Measurements from ENCODE around the gene SASS6. TPM values are rescaled to one million over a fixed set of nuclear protein-coding genes. Genes with fewer than 3 reads are reported as not detected.

Gene SASS6
- total and polyA plus RNA-seq, 9 of the 15 experiments (the other 6 are each of a cell fraction or from before 2014, with no cell fraction given), result 11.6 to 34.1 (median 18.0) TPM

DNA sequence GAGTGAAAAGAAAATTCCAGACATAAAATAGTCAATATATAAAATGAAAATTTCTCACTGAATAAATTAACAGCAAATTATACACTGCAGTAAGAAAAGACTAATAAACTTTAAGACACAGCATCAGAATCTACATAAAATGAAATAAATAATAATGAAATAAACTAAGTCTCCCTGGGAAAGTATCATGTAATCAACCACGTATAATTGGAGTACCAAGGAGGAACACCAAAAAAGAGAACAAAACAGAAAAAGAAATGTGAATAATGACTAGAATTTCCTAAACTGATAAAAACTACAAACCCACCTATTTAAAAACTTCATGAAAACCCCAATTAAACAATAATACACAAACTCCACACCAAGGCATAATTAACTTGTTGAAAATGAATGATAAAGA is 43.6 kb downstream of the SASS6 start:
- BruUV-seq (replicated peaks), result no TSS peak
- H3K9me1 ChIP-seq (ENCODE audit: control insufficient read depth, insufficient read depth, low read length), result no peaks in the 10 kb centered on the region
- no peak for FAIRE-seq
- in situ Hi-C loops (cut with MboI), result no loop called here
- H3K36me3 ChIP-seq (ENCODE audit: control insufficient read depth, insufficient read depth, low read length), result peaks cover 44% of the 10 kb centered on the region
- H3K27me3 ChIP-seq (ENCODE audit: control insufficient read depth in 2 of 2, insufficient read depth in 2 of 2, low read length in 2 of 2), result no peaks in the 10 kb centered on the region
- H2AFZ ChIP-seq (ENCODE audit: low read depth, low read length), result no peak overlapping the region
- no peak overlapping the region for H3K4me2 ChIP-seq (ENCODE audit: insufficient read depth, low read length)
- ATAC-seq, result no peak
- ChIA-PET CTCF (ENCODE audit: low intra/inter-chr PET ratio) (no interaction called here), POLR2A (no interaction called here)
- TF ChIP-seq SRSF7 (optimal IDR thresholded peaks at IDR 0.05; ENCODE audit: low read depth, low read length), result no peak
- TF ChIP-seq ZNF184 (CRISPR knock-in tag; IDR thresholded peaks at IDR 0.05), result no peak
- no peak for TF ChIP-seq XRCC3 (IDR thresholded peaks at IDR 0.05)
- no peaks in the 10 kb centered on the region for H4K20me1 ChIP-seq (replicated peaks; ENCODE audit: control insufficient read depth, insufficient read depth, low read length)
- H3K4me1 ChIP-seq (replicated peaks in 1 of 2; ENCODE audit: control insufficient read depth in 2 of 2, insufficient read depth in 2 of 2, low read length in 2 of 2), result no peaks in the 10 kb centered on the region; a peak in 1 of 5 replicates
- H3K4me3 ChIP-seq, result no peak overlapping the region
- no peak for DNase-seq (ENCODE audit: extremely low read depth in 1 of 4, low spot score in 3 of 4)
- no peaks in the 10 kb centered on the region for H3K9me3 ChIP-seq (replicated peaks; ENCODE audit: control insufficient read depth, insufficient read depth, low read depth, low read length)
- intact Hi-C loops (cut with micrococcal nuclease), result no loop called here
- H3K27ac ChIP-seq (ENCODE audit: extremely low read depth, low read depth, low read length), result no peak overlapping the region
- H3K79me2 ChIP-seq (ENCODE audit: control insufficient read depth, insufficient read depth, low read length), result no peaks in the 10 kb centered on the region
- WGBS (ENCODE audit: insufficient coverage, low coverage, missing lambda C conversion rate), result 83% methylated on average over 1 of the region's 1 CpG
- no peak overlapping the region for H3K9ac ChIP-seq (ENCODE audit: insufficient read depth in 1 of 2, low read depth in 2 of 2, low read length in 2 of 2)

DNA sequence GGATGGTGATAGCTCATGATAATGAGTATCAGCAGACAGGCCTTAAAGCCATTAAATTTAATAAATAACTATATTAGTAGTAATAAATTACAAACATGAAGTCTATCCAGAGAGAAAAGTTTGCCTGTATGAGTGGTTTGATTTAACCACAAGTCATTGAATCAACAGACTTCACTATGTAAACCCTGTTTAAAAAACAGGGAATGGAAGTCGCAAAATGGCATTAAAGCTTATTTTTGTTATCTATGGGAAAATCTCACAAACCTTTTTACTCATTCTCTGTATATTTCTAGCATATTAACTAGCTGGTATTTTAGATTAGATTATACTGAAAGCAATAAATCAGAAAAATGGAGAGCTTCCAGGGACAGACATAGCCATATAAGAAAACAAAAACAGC is 45.3 kb downstream of the SASS6 start:
- FAIRE-seq, result no peak
- Histone ChIP-seq H2AFZ (ENCODE audit: low read depth, low read length) (no peak overlapping the region), H3K79me2 (ENCODE audit: control insufficient read depth, insufficient read depth, low read length) (no peaks in the 10 kb centered on the region), H3K27ac (ENCODE audit: extremely low read depth, low read depth, low read length) (no peak overlapping the region), H3K9ac (ENCODE audit: insufficient read depth in 1 of 2, low read depth in 2 of 2, low read length in 2 of 2) (no peak overlapping the region), H3K9me3 (replicated peaks; ENCODE audit: control insufficient read depth, insufficient read depth, low read depth, low read length) (no peaks in the 10 kb centered on the region), H3K27me3 (ENCODE audit: control insufficient read depth in 2 of 2, insufficient read depth in 2 of 2, low read length in 2 of 2) (no peaks in the 10 kb centered on the region), H3K4me1 (replicated peaks in 1 of 2; ENCODE audit: control insufficient read depth in 2 of 2, insufficient read depth in 2 of 2, low read length in 2 of 2) (no peaks in the 10 kb centered on the region; a peak in 1 of 5 replicates), H3K9me1 (ENCODE audit: control insufficient read depth, insufficient read depth, low read length) (no peaks in the 10 kb centered on the region), H3K4me2 (ENCODE audit: insufficient read depth, low read length) (no peak overlapping the region), H4K20me1 (replicated peaks; ENCODE audit: control insufficient read depth, insufficient read depth, low read length) (no peaks in the 10 kb centered on the region), H3K36me3 (ENCODE audit: control insufficient read depth, insufficient read depth, low read length) (peaks cover 44% of the 10 kb centered on the region), H3K4me3 (no peak overlapping the region)
- no TSS peak for BruUV-seq (replicated peaks)
- WGBS (ENCODE audit: insufficient coverage, low coverage, missing lambda C conversion rate), result 94% methylated on average over 1 of the region's 1 CpG
- TF ChIP-seq, protein P1, sequence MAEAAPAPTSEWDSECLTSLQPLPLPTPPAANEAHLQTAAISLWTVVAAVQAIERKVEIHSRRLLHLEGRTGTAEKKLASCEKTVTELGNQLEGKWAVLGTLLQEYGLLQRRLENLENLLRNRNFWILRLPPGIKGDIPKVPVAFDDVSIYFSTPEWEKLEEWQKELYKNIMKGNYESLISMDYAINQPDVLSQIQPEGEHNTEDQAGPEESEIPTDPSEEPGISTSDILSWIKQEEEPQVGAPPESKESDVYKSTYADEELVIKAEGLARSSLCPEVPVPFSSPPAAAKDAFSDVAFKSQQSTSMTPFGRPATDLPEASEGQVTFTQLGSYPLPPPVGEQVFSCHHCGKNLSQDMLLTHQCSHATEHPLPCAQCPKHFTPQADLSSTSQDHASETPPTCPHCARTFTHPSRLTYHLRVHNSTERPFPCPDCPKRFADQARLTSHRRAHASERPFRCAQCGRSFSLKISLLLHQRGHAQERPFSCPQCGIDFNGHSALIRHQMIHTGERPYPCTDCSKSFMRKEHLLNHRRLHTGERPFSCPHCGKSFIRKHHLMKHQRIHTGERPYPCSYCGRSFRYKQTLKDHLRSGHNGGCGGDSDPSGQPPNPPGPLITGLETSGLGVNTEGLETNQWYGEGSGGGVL (CRISPR knock-in tag; IDR thresholded peaks at IDR 0.05), result no peak
- TF ChIP-seq SMARCB1 (IDR thresholded peaks at IDR 0.05; ENCODE audit: insufficient read length, low read depth) (no peak), ESRRB (CRISPR knock-in tag; IDR thresholded peaks at IDR 0.05; ENCODE audit: borderline replicate concordance) (no peak), HNRNPL (IDR thresholded peaks at IDR 0.05; ENCODE audit: low read depth, low read length) (no peak)
- in situ Hi-C loops (cut with MboI), result no loop called here
- ATAC-seq, result no peak
- intact Hi-C loops (cut with micrococcal nuclease), result no loop called here
- no peak for DNase-seq (ENCODE audit: extremely low read depth in 1 of 4, low spot score in 3 of 4)
- POLR2A ChIA-PET, result interaction anchor here (0.6 to 1.3 kb wide), 3 partner anchors 14 to 330 kb away, joined by 3 to 5 read pairs (median 3); no protein-coding TSS in a partner anchor
- CTCF ChIA-PET (ENCODE audit: low intra/inter-chr PET ratio), result no interaction called here

Data from K562 (cell line).